GM19351 (cell line): ENCODE measurements around the gene HDAC10.

ENCODE experiments used
- ATAC-seq: cut with Tn5 transposase; IDR thresholded peaks from one replicate; pipeline ENCODE4 v1.9.1; 2021; ENCODE audit warnings: mild to moderate bottlenecking, moderate library complexity; ENCODE audit not compliant: unreplicated experiment

The HDAC10 gene

DNA sequence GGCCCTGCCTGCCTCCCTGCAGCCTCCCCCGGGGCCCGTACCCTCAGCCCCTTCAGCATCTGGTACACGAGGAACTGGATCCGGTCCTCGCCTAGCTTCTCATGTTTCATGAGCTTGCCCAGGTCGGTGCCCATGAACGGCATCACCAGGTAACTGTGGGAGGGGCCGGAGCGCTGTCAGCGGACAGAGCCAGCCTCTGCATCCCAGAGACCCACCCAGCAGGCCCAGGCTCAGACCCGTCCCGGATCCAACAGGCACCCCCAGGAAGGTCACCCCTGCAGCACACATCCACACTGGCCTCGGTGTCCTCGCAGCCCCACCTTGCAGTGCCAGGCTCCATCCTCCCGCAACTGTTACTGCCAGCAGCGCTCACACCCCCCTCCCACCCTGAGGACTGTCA is 6.0 kb upstream of the HDAC10 start:
- ATAC-seq: no peak

DNA sequence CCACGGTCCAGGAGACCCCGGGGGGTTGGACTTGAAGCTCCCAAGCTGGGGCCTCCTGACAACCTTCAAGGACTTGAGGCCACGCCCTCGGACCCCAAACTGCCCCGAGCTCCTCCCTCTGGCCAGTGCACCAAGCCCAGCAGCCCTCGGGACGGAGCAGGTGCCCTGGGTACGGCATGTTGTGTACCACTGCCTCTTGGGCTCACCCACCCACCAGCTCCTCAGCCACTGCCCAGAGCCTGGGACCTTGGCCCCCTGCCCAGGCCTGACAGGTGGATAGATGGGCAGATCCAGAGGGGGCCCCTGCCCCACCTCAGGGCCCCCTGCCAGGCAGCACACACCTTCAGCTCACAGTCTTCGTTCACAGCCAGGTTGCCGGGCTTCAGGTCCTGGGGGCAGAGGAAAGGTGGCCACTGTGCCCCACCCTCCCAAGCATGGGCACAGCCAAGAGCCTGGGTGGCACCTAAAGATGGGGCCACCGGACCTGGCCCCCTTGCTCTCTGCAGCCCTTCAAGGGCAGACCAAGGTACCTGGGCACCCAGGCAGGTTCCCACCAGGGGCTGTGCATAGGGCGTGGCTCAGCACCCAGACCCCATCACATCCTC is 5.3 kb upstream of the HDAC10 start:
- ATAC-seq: no peak

- ATAC-seq: no peak
Measured at GRCh38 chr22:50255607-50256006, 4.5 kb upstream of the HDAC10 start.

GRCh38 chr22:50255099-50255498 is 4.0 kb upstream of the HDAC10 start:
- no peak for ATAC-seq

DNA sequence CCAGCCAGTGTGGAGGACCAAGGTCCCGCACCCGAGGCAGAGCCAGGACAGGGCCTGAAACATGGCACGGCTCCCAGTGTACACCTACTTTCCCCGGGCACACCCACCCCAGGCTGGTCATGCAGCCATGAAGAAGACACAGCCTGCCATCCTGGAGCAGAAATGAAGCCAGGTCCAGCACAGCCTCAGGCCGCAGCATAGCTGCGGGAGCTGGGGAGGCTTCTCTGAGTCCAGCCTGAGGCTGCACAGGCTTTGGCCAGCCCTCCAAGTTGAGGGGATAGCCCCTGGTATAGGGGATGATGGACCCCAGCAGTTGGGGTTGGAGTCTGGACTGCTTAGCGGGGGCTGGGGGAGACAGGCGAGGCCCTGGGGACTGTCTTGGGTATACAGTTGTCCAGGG is 2.9 kb upstream of the HDAC10 start:
- ATAC-seq: no peak

DNA sequence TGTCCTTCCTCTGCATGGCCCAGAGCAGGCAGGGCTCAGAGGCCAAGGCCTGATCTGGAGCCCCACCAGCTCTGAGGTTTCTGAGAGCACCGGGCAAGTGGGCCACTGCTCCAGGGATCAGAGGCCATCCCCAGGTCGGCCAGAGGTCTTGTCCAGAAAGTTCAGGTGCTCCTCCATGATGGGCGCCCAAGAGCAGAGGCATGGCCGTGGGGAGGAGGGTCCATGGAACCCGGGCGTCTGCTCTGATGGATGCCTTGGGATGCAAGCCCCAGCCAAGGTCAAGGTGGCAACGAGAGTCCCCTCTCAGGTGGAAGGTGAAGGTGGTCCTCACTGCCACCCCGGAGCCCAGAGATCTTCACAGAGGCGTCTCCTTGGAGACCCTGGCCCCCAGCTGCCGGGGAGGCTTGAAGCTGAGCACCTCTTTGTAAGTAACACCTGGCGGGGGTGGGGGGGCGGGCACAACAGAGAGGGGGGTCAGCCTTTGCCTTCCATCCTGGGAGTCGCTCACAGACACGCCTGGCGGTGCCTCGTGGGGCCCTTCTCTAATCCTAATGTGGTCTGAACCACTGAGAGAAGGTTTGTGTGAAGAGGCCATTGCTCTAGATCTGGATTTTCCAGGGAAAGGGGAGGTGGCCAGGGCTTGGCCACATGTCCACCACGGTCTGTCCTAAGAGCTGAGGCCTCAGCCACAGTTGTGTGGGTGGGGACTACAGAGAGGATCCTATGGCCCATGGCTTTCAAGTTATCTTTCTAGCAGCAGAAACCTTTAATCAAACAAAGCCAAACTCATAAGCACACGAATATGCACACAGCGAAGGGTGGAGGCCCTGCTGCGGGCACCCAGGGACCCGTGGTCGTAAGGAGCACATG is 2.2 kb upstream of the HDAC10 start:
- ATAC-seq: no peak

GRCh38 chr22:50252082-50253045 is 1.3 kb upstream of the HDAC10 start:
- no peak for ATAC-seq

- ATAC-seq: no peak
Measured at GRCh38 chr22:50251477-50252081, 514 bp upstream of the HDAC10 start.

DNA sequence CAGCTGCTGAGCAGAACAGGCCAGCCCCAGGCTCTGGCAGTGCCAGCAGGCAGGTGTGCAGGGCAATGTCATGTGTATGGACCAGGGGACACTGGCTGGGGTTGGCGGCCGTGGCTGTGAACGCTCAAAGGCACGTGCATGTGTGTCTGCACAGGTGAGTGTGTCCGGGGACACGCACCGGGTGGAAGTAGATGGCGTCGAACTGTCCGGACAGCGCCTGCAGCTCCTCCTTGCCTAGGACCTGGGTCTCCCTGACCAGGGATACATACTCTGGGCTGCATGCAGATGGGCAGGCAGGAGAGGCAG is 863 bp downstream of the HDAC10 start:
- no peak for ATAC-seq

DNA sequence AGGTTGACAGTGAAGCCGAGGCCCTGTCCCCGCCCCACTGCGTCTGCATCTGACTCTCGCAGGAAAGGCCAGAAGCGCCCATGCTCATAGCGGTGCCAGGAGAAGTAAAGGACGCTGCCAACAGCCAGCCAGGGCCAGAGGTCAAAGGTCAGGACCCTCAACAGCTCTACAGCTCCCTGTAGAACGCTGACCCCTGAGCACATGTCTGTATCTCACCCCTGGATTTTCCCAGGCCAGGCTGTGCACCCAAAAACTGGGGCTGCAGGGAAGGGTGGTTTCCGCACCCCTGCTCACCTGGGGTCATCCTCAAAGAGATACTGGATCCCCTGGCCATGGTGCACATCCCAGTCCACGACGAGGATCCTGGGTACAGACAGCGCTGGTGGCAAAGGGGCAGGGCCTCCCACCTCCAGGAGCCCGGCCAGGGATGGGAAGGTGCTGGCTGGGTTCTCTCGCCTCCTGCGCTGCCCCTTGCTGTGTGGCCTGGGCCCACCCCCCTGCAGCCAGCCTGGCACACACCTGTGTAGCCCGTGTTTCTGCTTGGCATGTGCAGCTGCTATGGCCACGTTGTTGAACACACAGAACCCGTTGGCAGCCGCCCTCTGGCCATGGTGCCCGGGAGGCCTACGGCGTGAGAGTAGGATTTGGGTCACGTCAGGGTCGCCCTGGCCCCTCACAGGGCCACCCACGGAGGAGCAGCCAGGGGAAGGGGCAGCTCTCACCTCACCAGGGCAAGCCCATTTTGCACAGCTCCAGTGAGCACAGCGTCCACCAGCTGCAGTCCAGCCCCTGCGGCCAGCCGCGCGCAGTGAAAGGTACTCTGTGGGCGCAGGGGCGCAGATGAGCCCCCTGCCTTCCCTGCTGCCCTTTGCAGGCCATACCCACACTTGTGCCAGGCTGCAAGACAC is 1.5 kb downstream of the HDAC10 start:
- no peak for ATAC-seq

DNA sequence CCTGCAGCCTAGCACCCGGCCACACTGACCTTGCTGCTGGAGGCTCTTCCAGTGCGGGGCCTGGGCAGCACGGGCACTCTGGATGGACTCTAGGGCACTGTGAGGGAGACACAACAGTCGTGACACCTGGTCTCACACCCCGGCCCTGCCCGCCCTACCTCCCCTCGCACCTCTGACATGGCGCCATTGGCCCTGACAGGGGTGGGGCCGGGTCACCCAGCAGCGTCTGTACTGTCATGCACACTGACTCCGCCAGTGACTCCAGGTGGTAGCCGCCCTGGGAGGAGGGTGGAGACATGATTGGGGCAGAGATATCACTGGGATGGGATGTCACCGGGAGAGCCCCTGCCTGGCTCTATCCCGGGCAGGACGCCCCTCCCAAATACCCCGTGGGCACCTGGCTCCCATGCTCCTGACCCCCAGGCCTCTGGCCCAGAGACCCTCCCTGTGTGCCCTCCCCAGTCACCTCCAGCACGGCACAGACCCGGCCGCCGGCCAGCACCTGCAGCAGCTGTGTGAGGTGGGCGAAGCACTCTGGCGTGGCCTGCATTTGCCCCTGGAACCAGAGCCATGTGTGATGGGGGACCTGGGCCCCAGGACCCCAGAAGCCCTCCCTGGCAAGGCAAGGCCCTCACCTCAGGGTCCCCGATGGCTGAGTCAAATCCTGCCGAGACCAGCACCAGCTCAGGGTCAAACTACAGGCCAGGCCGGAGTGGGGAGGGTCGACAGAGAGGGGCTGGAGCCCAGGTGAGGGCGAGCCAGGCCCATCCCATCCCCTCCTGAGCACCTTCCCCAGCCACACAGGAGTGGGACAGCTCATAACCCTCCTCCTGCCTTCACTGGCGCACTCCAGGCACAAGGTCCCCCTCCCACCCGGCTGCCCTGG is 2.6 kb downstream of the HDAC10 start:
- no peak for ATAC-seq

- no peak for ATAC-seq
Measured at GRCh38 chr22:50247748-50248147, 3.3 kb downstream of the HDAC10 start.

GRCh38 chr22:50246242-50247175 is 4.6 kb downstream of the HDAC10 start:
- no peak for ATAC-seq

- no peak for ATAC-seq
Measured at GRCh38 chr22:50245214-50246072, 5.6 kb downstream of the HDAC10 start.

- ATAC-seq: peak; percentile 55
Measured at GRCh38 chr22:50244420-50245213, 6.4 kb downstream of the HDAC10 start, which contains the start of gene TUBGCP6. TUBGCP6 (minus strand) TSS chr22:50245023; CDS start chr22:50244459, 564 bp downstream.
